Breast epithelium (tissue), 3 donors: ENCODE data around the gene TRMT61A.

Source experiments
- CTCF ChIP-seq, 3 donors: fragments of 450-650 bp; IDR thresholded peaks; one replicate each; pipeline ENCODE4 v1.5.1; 2016 to 2017; ENCODE audit warnings: antibody characterized with exemption in 3 of 3, mild to moderate bottlenecking in 3 of 3, moderate library complexity in 3 of 3
- POLR2A ChIP-seq: fragments of 450-650 bp; IDR thresholded peaks from one replicate; pipeline ENCODE4 v1.6.1; 2016; ENCODE audit warnings: antibody characterized with exemption, mild to moderate bottlenecking, moderate library complexity
- POLR2AphosphoS5 ChIP-seq, 3 donors: sonication (generic); formaldehyde crosslinking; IDR thresholded peaks; one replicate each; pipeline ENCODE4 v1.6.1; 2017; ENCODE audit warnings: antibody characterized with exemption in 3 of 3

- TF ChIP-seq POLR2A, result no peak
- TF ChIP-seq POLR2AphosphoS5 (IDR thresholded peaks at IDR 0.05), result no peak
- no peak for TF ChIP-seq CTCF (IDR thresholded peaks at IDR 0.05)
Observed at GRCh38 chr14:103516426-103517173, 12.4 kb upstream of the TRMT61A start.
